Left ventricle myocardium superior (tissue), 1 donor: Measurements from ENCODE around the gene CRHBP. TPM values are rescaled to one million over a fixed set of nuclear protein-coding genes. Genes with fewer than 3 reads are reported as not detected.
A peak's percentile ranks its signal among the peaks of the same experiment; 100 is the strongest.
"Not testable (repeated sequence)": the region's sequence is repeated elsewhere in the genome, so short reads cannot be mapped to it uniquely, and the experiment has no call there.

Experiments
- ATAC-seq: fragments of 200-7000 bp; cut with Tn5 transposase; one replicate; pipeline ENCODE4 v1.9.1; 2020; ENCODE audit warnings: mild to moderate bottlenecking, moderate library complexity
- DNase-seq: peaks from one replicate; pipeline ENCODE4 v3.0.0-alpha.2; 2020
- intact Hi-C: fragments of 100-400 bp; cut with micrococcal nuclease; formaldehyde crosslinking; loops from one replicate; pipeline ENCODE4 v1.11.0; 2022
- long read RNA-seq: library from polyadenylated mRNA; unstranded; transcript quantifications from one replicate; pipeline ENCODE4 v2.0.0, GENCODE V29; 2021
- total RNA-seq: library from RNA; stranded (reverse); fragmentation: NEBNext Ultra II Directional; extraction: Animal tissue kit (Norgen Biotek cat#: 25700); gene quantifications from one replicate; pipeline ENCODE4 v1.2.1, GENCODE V29; 2021
- donor health status: DM: no; HTN: yes; CAD: no; lungs with severe emphysema.

Gene CRHBP
- 0.92 TPM for total RNA-seq
- long read RNA-seq = 0 reads

DNA sequence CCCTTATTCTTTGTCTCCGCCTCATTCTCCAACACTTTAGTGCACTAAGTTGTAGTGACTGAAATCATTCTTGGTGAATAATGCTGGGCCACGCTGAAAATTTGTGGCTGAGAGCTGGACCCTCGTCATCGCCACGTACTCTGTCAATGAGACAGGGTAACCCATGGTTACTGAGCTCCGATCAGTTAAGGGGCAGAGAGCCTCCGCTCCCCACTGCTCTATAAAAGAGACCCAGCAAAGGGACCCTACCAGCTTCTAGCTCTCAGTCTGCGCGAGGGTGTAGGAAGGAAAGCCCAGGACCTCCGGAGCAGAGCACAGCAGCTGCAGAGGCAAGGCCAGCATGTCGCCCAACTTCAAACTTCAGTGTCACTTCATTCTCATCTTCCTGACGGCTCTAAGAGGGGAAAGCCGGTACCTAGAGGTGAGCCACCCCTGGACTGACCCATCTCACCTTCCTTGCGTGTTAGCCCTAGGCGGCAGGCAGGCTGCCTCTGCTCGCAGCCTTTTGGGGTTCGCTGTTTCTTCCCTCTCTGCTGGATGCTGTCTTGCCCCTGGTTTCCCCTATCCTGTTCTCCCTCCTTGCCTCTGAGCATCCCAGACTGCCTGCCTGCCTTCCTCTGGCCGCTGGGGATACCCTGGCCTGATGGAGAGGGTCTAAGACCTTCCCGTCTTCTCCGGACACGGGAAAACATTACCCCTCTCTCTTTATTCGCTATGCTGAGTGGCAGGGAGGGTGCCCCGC is at the start of gene CRHBP:
Gene CRHBP (plus strand): TSS at position 251 of the 742 bp plus-strand sequence. CDS start 90 bp downstream, at position 341.
- DNase-seq = no peak

DNA sequence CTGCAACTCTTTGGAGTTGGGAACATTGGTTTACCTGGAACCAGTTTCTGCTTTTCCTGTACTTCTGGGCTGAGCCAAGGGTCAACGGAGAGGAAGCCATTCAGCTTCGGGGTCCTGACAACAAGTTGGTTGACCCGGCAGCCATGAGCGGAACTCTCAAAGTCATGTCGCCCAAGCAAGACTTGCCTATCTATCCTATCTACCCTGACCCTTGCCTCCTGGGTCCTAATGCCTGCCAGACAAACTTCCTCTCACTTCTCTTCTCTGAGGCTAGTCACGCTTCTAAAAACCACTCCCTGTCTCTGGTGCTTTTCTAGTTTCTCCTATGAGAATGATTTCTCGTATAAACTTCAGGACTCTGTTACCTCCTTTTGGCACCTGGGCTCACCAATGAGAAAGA is 44.7 kb upstream of the CRHBP start:
- DNase-seq = no peak
- intact Hi-C loops = no loop called here
- no peak for ATAC-seq

More for the DNA sequence above, at the start of gene CRHBP:
- no peak for ATAC-seq
- intact Hi-C loops = no loop called here

DNA sequence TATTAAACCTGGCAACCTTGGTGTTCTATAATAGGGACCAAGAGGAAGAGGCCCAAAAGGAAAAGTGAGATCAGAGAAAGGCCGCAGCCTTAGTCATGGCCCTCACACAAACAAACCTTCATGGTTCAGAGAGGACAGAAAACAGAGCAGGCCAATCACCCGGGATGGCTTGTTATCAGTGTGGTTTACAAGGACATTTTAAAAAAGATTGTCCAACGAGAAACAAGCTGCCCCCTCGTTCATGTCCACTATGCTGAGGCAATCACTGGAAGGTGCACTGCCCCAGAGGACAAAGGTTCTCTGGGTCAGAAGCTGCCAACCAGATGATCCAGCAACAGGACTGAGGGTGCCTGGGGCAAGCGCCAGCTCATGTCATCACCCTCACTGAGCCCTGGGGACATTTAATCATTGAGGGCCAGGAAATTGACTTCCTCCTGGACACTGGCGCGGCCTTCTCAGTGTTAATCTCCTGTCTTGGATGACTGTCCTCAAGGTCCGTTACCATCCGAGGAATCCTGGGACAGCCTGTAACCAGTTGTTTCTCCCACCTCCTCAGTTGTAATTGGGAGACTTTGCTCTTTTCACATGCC is 42.4 kb upstream of the CRHBP start:
- DNase-seq, intact Hi-C loops, ATAC-seq: not testable (repeated sequence)

- ATAC-seq, intact Hi-C loops, DNase-seq: not testable (repeated sequence)
These were observed 38.2 kb upstream of the CRHBP start for GRCh38 chr5:76914671-76915070.

- DNase-seq (no peak), ATAC-seq (no peak)
- intact Hi-C loops = no loop called here
These were observed 34.3 kb upstream of the CRHBP start for GRCh38 chr5:76918539-76918938.

GRCh38 chr5:76920491-76920890 is 32.4 kb upstream of the CRHBP start:
- intact Hi-C loops = no loop called here
- no peak for ATAC-seq
- DNase-seq = no peak

DNA sequence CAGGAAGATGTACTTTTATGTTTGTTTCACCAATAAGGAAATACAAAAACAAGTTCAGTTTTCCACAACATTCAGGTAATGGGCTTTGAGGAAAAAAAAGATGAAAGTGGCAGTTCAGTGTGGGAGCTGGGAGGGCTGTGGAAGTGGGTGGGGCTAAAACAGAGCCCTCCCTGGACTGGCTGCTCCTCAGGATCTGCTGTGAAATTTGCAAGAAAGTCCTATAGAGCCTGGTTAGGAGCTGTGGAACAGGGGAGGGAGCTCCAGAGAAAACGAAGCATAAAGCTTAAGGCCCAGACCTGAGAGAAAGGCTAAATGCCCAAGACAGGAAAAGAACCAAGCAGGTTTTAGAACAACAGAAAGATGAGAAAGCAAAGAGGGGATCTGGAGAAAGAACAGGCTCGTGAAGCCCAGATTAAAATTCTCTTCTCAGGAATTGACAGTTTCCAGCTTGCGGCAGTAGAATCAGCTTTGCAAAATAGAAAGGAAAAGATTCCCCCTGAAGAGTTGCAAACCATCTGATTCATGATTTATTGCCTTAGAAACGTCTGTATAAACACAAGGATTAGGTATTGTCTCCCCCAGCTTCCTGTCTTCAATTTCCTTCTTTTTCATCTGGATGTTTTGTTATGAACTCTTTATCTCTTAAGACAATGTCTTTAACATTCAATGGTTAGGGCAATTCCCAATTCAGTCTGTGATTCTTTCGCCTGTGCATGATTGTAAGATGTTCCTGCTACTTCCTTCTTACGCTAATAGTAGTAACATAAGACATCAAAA is 26.3 kb upstream of the CRHBP start:
- ATAC-seq = no peak
- DNase-seq = no peak

GRCh38 chr5:76927961-76928360 is 24.9 kb upstream of the CRHBP start:
- DNase-seq (no peak), ATAC-seq (no peak)
- intact Hi-C loops = no loop called here

More for the DNA sequence above, 26.3 kb upstream of the CRHBP start:
- intact Hi-C loops = no loop called here

DNA sequence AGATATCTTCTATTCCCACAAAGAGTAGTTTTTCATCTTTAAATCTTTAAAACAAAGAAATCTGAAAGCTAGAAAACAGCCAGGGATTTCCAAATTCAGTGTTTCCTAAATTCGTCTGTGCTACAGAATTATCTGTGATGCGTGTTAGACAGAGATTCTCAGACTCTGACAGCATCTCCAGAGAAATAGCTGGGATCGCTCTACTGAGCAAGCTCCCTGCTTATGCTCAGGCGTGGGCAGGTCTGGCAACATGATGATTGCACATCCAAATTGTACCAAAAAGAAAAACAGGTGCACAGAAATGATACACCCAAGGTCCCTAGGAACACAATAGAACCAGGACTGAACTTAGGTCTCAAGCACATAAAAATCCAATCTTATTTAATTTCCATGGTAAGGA is 22.8 kb upstream of the CRHBP start:
- DNase-seq = no peak
- intact Hi-C loops = no loop called here
- ATAC-seq = no peak

GRCh38 chr5:76938177-76938576 is 14.7 kb upstream of the CRHBP start:
- DNase-seq (no peak), ATAC-seq (no peak)
- intact Hi-C loops = no loop called here

DNA sequence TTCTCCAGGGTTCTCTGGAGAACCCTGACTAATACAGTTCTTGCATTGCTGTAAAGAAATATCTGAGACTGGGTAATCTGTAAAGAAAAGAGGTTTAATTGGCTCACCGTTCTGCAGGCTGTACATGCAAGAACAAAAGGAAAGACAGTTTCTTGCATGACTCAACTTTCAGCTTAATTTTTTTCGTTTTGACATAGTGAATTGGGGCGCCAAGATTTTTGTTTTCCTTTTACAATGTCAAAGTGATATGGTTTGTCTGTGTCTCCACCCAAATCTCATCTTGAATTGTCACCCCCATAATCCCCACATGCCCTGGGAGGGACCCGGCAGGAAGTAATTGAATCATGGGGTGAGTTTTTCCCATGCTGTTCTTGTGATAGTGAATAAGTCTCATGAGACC is 11.8 kb upstream of the CRHBP start:
- intact Hi-C loops = no loop called here
- DNase-seq = no peak
- no peak for ATAC-seq

DNA sequence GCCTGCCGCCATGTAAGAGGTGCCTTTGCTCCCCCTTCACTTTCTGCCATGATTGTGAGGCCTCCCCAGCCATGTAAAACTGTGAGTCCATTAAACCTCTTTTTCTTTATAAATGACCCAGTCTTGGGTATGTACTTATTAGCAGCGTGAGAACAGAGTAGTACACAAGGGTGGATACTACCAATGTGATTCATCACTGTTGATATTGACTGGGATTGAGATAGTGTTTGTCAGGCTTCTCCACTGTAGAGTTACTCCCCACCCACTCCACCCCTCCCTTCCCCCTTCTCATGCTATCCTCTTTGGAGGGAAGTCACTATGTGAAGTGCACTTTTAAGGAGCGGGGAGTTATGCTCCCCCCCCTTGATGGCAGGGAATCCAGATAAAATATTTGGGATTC is 11.4 kb upstream of the CRHBP start:
- ATAC-seq (no peak), DNase-seq (no peak)
- intact Hi-C loops = no loop called here

DNA sequence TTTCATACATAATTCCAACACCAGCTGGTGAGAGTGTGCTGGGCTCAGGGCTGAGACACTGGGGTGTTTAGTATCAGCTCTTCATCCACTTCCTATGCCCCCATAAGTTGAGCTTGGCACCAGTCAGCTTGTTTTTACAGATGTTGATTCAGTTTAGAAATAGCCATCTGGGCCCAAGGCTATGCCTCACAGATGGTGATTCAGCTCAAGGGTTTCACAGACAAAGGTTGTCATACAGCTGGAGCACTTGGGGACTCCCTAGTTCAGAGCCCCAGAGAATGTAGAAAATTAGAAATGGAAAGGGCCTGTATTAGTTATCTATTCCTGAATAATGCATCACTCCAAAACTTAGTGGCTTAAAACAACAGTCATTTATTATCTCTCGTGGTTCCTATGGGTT is 10.3 kb upstream of the CRHBP start:
- intact Hi-C loops = no loop called here
- no peak for ATAC-seq
- no peak for DNase-seq

DNA sequence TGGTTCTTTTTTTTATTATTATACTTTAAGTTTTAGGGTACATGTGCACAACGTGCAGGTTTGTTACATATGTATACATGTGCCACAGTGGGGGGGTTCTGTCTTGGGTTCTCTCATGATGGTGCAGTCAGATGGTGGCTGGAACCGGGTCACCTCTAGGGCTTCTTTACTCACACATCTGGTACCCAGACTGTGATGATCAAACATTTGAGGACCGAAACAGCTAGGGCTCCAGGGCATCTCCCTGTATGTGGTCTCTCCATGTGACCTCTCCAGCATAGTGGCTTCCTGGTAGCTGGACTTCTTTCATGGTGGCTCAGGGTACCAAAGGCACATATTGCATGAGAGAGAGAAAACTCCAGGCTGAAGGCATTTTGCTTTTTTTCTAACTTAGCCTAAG is 9.8 kb upstream of the CRHBP start:
- intact Hi-C loops = no loop called here
- no peak for DNase-seq
- no peak for ATAC-seq

GRCh38 chr5:76944638-76945037 is 8.2 kb upstream of the CRHBP start:
- ATAC-seq (no peak), DNase-seq (no peak)
- intact Hi-C loops = no loop called here

GRCh38 chr5:76945238-76945637 is 7.6 kb upstream of the CRHBP start:
- DNase-seq, intact Hi-C loops, ATAC-seq: not testable (repeated sequence)

- intact Hi-C loops = no loop called here
- no peak for DNase-seq
- ATAC-seq = no peak
These were observed 6.8 kb upstream of the CRHBP start for GRCh38 chr5:76946090-76946489.

DNA sequence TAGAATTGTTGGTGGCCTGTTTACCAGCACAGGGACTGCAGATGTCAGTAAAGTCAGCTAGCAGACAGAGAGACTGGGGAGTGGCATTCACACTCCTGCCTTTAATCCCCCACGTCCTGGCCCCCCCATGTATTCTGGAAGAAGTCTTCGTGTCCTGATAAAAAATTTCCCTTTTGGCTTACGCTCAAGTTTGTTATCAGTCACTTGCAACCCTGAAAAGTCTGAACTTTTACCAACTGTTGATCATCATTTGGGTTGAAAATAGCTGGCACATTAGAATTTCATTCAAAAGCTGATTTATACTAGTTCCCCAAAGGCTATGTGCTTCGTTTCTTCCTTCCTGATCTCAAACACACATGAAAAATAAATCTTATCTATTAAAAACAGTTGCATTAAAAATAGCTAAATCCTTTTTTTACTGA is 5.8 kb upstream of the CRHBP start:
- intact Hi-C loops = no loop called here
- DNase-seq = no peak
- ATAC-seq = no peak

- DNase-seq = no peak
- peak; percentile 47 for ATAC-seq
- intact Hi-C loops = no loop called here
These were observed 922 bp downstream of the CRHBP start for GRCh38 chr5:76953551-76954382.
